GM23338 (cell line): ENCODE data around the gene HEATR5B.

Experiments used
- CREB1 ChIP-seq: fragments of 250-450 bp; sonication (Bioruptor Pico); IDR thresholded peaks from 2 replicates; pipeline ENCODE4 v1.5.0; 2020; ENCODE audit warnings: low read depth, mild to moderate bottlenecking, moderate library complexity
- CTCF ChIP-seq, 2 experiments: fragments of 200-600 bp in 1 of 2; sonication (generic) in 1 of 2; conservative IDR thresholded peaks; 2 replicates each; pipeline versions ENCODE4 v1.5.1 to v1.6.1; 2016 to 2017; ENCODE audit warnings: antibody characterized with exemption in 2 of 2, low read depth in 2 of 2, mild to moderate bottlenecking in 2 of 2, moderate library complexity in 1 of 2
- EZH2 ChIP-seq: fragments of 200-600 bp; sonication (generic); IDR thresholded peaks from one replicate; pipeline ENCODE4 v1.8.0; 2017; ENCODE audit warnings: antibody characterized with exemption, mild to moderate bottlenecking, low read depth; ENCODE audit not compliant: unreplicated experiment
- EZH2phosphoT487 ChIP-seq: fragments of 200-600 bp; sonication (generic); IDR thresholded peaks from one replicate; pipeline ENCODE4 v1.8.1; 2018; ENCODE audit warnings: antibody characterized with exemption; ENCODE audit not compliant: unreplicated experiment
- POLR2AphosphoS5 ChIP-seq: IDR thresholded peaks from 2 replicates; pipeline ENCODE4 v1.6.1; 2016; ENCODE audit warnings: antibody characterized with exemption, low read depth

DNA sequence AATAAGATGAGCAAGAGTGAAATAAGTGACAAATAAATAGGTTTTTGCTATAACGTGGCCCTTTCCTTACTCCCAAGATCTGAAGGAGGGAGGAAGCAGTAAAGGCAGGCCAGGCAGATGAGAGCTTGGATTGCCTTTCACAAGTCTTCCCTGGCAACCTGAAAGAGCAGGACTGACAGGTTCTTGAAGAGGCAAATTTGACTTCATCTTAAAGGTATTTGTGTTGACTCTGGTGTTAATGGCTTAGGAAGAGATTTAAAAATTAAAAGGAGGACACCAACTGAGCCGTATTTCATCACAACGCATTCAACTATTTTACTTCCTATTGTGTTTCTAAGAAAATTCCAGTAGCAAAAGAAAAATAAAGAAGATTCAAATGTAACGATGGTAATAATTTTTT, 121.1 kb downstream of the HEATR5B start:
- TF ChIP-seq CTCF (conservative IDR thresholded peaks at IDR 0.05; ENCODE audit: low read depth in 2 of 2) (no peak), CREB1 (CRISPR knock-in tag) (no peak), EZH2phosphoT487 (no peak), POLR2AphosphoS5 (no peak), EZH2 (no peak)
